Measurements from ENCODE around the gene RALGAPB.

RALGAPB gene

DNA sequence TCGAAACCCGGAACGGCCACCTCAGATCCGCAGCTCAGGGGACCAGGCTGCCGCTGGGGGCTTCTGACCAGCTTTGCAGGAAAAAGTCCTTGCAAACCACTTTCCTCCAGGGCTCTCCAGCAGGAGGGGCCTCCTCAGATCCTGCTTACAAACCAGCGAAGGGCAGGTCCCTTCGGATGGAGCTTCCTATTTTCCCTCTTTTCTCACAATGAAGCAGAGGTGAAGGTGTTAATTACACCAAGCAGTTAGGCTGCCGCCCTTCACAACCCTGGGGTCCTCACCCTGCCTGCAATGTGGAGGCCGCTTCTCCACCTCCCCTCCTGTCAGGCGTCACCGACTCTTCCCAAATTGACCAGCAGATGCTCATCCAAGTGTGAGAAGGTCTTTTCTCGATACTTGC, 134.7 kb downstream of the RALGAPB start:
- peaks cover 0 to 4% (median 0%) of the 10 kb centered on the region in 5 experiments for H3K9me3 ChIP-seq (ENCODE audit: control extremely low read depth in 1 of 5, control insufficient read depth in 4 of 5, insufficient read depth in 2 of 5, low read depth in 1 of 5, low read length in 4 of 5)
- POLR2A ChIA-PET: no interaction called here
- CTCF ChIA-PET: no interaction called here
- H3K36me3 ChIP-seq (ENCODE audit: control insufficient read depth in 4 of 4, insufficient read depth in 4 of 4, low read length in 3 of 4): no peaks in the 10 kb centered on the region
- 49% methylated on average over 12 of the region's 12 CpGs for WGBS (ENCODE audit: insufficient coverage)
- DNase-seq: no peak
- H3K4me1 ChIP-seq (ENCODE audit: control extremely low read depth in 1 of 4, control insufficient read depth in 4 of 4, insufficient read depth in 4 of 4, low read length in 3 of 4): no peaks in the 10 kb centered on the region
- peaks cover 17 to 54% (median 22%) of the 10 kb centered on the region in 5 experiments for H3K27me3 ChIP-seq (replicated peaks in 2 of 5; ENCODE audit: control insufficient read depth in 4 of 5, insufficient read depth in 5 of 5, low read length in 4 of 5)
- no peak overlapping the region for H3K27ac ChIP-seq (ENCODE audit: insufficient read depth in 1 of 2, low read depth in 1 of 2, low read length in 2 of 2, poor library complexity in 1 of 2, severe bottlenecking in 2 of 2)
- H3K4me3 ChIP-seq (ENCODE audit: control insufficient read depth in 1 of 7, extremely low read depth in 1 of 7, insufficient read depth in 4 of 7, low read depth in 2 of 7, low read length in 6 of 7): no peak overlapping the region

DNA sequence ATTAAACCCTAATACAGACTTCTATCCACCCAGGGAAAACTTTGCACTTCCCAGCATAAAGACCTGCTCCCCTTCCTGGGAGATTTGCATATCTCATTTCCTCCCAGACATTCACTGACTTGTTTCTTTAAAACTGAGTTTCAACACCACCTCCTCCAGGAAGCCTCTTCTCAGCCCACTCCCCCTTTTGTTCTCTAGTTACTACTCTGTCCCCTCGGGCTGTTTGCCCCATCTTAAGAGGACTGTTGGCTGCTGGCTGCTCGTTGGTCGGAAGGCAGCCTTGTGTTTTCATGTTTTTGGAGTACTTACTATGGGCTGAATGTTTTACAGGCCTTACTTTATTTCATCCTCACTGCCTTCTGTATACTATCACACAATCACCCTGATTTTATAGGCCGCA, 135.5 kb downstream of the RALGAPB start:
- CTCF ChIA-PET: no interaction called here
- DNase-seq: no peak
- H3K27ac ChIP-seq (ENCODE audit: insufficient read depth in 1 of 2, low read depth in 1 of 2, low read length in 2 of 2, poor library complexity in 1 of 2, severe bottlenecking in 2 of 2): no peak overlapping the region
- H3K36me3 ChIP-seq (ENCODE audit: control insufficient read depth in 4 of 4, insufficient read depth in 4 of 4, low read length in 3 of 4): no peaks in the 10 kb centered on the region
- no peak overlapping the region for H3K4me3 ChIP-seq (ENCODE audit: control insufficient read depth in 1 of 7, extremely low read depth in 1 of 7, insufficient read depth in 4 of 7, low read depth in 2 of 7, low read length in 6 of 7)
- peaks cover 0 to 4% (median 0%) of the 10 kb centered on the region in 5 experiments for H3K9me3 ChIP-seq (ENCODE audit: control extremely low read depth in 1 of 5, control insufficient read depth in 4 of 5, insufficient read depth in 2 of 5, low read depth in 1 of 5, low read length in 4 of 5)
- peaks cover 13 to 46% (median 20%) of the 10 kb centered on the region in 5 experiments for H3K27me3 ChIP-seq (replicated peaks in 2 of 5; ENCODE audit: control insufficient read depth in 4 of 5, insufficient read depth in 5 of 5, low read length in 4 of 5)
- POLR2A ChIA-PET: no interaction called here
- H3K4me1 ChIP-seq (ENCODE audit: control extremely low read depth in 1 of 4, control insufficient read depth in 4 of 4, insufficient read depth in 4 of 4, low read length in 3 of 4): no peaks in the 10 kb centered on the region
- WGBS (ENCODE audit: insufficient coverage): 88% methylated on average over 3 of the region's 4 CpGs

DNA sequence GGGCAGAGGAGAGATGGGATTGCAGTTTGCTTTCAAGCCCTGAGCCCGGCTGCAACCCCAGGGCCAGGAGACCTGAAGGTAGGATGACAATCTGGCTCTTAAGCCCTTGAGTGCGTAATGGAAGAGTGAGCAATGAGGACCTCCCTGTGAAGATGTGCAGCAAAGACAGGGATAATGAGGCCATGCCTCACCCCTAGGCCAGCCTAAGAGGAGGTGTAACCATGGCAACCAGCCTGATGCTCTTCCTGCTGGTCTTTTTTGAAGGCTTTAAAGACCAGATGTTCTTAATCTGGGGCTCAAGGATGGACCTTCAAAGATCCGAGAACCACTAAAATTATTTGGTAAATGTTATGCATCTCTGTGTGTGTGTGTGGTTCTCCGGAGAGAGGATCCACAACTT, 137.2 kb downstream of the RALGAPB start:
- CTCF ChIA-PET: no interaction called here

DNA sequence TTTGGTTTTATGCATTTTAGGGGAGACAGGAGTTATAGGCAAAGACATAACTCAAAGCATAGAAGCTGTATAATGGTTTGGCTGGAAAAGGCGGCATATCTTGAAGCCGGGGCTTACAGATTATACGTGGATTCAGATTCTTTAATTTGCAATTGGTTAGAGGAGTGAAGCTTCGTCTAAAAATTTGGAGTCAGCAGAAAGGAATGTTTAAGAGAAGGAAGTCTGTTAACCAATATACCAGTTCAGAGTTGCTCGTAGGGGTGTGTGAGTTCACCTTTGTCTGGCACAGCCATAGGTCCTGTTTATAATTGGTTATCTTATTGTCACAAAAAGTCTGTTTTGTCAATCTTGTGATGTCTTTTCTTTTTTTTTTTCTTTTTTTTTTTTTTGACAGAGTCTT, 137.9 kb downstream of the RALGAPB start:
- ChIA-PET POLR2A (no interaction called here), CTCF (no interaction called here)
- no peak overlapping the region for H3K4me3 ChIP-seq (ENCODE audit: control insufficient read depth in 1 of 7, extremely low read depth in 1 of 7, insufficient read depth in 4 of 7, low read depth in 2 of 7, low read length in 6 of 7)
- no peak overlapping the region for H3K27ac ChIP-seq (ENCODE audit: insufficient read depth in 1 of 2, low read depth in 1 of 2, low read length in 2 of 2, poor library complexity in 1 of 2, severe bottlenecking in 2 of 2)
- H3K36me3 ChIP-seq (ENCODE audit: control insufficient read depth in 4 of 4, insufficient read depth in 4 of 4, low read length in 3 of 4): no peaks in the 10 kb centered on the region
- 82% methylated on average over 2 of the region's 5 CpGs for WGBS (ENCODE audit: insufficient coverage)
- H3K27me3 ChIP-seq (replicated peaks in 2 of 5; ENCODE audit: control insufficient read depth in 4 of 5, insufficient read depth in 5 of 5, low read length in 4 of 5): peaks cover 11 to 41% (median 11%) of the 10 kb centered on the region in 5 experiments
- DNase-seq: no peak
- H3K4me1 ChIP-seq (ENCODE audit: control extremely low read depth in 1 of 4, control insufficient read depth in 4 of 4, insufficient read depth in 4 of 4, low read length in 3 of 4): no peaks in the 10 kb centered on the region
- H3K9me3 ChIP-seq (ENCODE audit: control extremely low read depth in 1 of 5, control insufficient read depth in 4 of 5, insufficient read depth in 2 of 5, low read depth in 1 of 5, low read length in 4 of 5): peaks cover 0 to 4% (median 0%) of the 10 kb centered on the region in 5 experiments

More for the DNA sequence above, 137.2 kb downstream of the RALGAPB start:
- H3K4me3 ChIP-seq (ENCODE audit: control insufficient read depth in 1 of 7, extremely low read depth in 1 of 7, insufficient read depth in 4 of 7, low read depth in 2 of 7, low read length in 6 of 7): no peak overlapping the region
- DNase-seq: no peak
- H3K9me3 ChIP-seq (ENCODE audit: control extremely low read depth in 1 of 5, control insufficient read depth in 4 of 5, insufficient read depth in 2 of 5, low read depth in 1 of 5, low read length in 4 of 5): peaks cover 0 to 4% (median 0%) of the 10 kb centered on the region in 5 experiments
- H3K27ac ChIP-seq (ENCODE audit: insufficient read depth in 1 of 2, low read depth in 1 of 2, low read length in 2 of 2, poor library complexity in 1 of 2, severe bottlenecking in 2 of 2): no peak overlapping the region
- H3K4me1 ChIP-seq (ENCODE audit: control extremely low read depth in 1 of 4, control insufficient read depth in 4 of 4, insufficient read depth in 4 of 4, low read length in 3 of 4): no peaks in the 10 kb centered on the region
- H3K27me3 ChIP-seq (replicated peaks in 2 of 5; ENCODE audit: control insufficient read depth in 4 of 5, insufficient read depth in 5 of 5, low read length in 4 of 5): peaks cover 11 to 44% (median 17%) of the 10 kb centered on the region in 5 experiments
- H3K36me3 ChIP-seq (ENCODE audit: control insufficient read depth in 4 of 4, insufficient read depth in 4 of 4, low read length in 3 of 4): no peaks in the 10 kb centered on the region
- POLR2A ChIA-PET: no interaction called here
- 89% methylated on average over 2 of the region's 4 CpGs for WGBS (ENCODE audit: insufficient coverage)

DNA sequence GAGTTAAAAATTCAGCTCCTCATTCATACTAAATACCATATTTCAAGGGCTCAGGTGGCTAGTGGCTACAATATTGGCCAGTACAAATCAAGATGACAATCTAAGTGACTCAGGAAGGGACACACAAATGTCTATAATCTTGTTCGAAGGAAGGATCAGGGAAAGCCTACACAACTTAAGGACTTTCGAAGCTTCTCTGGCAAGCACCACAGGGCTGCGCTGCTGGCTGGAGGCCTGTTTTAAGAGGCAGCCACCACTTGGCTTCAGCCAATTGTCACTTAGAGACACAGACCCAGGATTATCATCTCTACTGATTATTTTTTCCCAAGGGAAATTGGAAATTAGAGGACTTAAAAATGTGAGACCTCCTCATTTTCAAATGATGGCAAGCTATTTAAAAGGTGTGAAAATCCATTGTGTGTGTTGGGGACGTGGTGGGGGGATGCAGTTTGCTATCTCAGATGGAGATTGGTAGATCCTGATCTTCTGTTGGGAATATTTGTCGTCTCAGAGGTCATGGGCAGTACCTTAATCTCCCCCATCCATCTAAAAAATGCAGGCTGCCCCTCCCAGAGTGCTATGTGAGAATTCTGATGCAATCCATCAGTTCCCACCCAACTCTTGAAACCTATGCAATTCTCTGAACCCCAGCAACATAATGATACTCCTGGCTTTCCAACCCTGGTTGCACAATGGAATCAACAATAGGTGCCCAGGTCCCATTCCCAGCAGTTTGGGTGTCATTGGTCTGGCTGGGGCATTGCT, 140.3 kb downstream of the RALGAPB start:
- CTCF ChIA-PET: no interaction called here
- H3K4me3 ChIP-seq (ENCODE audit: control insufficient read depth in 1 of 7, extremely low read depth in 1 of 7, insufficient read depth in 4 of 7, low read depth in 2 of 7, low read length in 6 of 7): no peak overlapping the region
- no peak overlapping the region for H3K27ac ChIP-seq (ENCODE audit: insufficient read depth in 1 of 2, low read depth in 1 of 2, low read length in 2 of 2, poor library complexity in 1 of 2, severe bottlenecking in 2 of 2)
- H3K9me3 ChIP-seq (ENCODE audit: control extremely low read depth in 1 of 5, control insufficient read depth in 4 of 5, insufficient read depth in 2 of 5, low read depth in 1 of 5, low read length in 4 of 5): peaks cover 0 to 4% (median 0%) of the 10 kb centered on the region in 5 experiments
- POLR2A ChIA-PET: interaction anchor here (1.5 kb wide), 1 partner anchor 9 kb away, joined by 3 read pairs; no protein-coding TSS in a partner anchor
- WGBS (ENCODE audit: insufficient coverage): 80% methylated on average over 1 of the region's 5 CpGs
- no peak for DNase-seq
- H3K27me3 ChIP-seq (replicated peaks in 2 of 5; ENCODE audit: control insufficient read depth in 4 of 5, insufficient read depth in 5 of 5, low read length in 4 of 5): peaks cover 2 to 31% (median 11%) of the 10 kb centered on the region in 5 experiments
- H3K4me1 ChIP-seq (ENCODE audit: control extremely low read depth in 1 of 4, control insufficient read depth in 4 of 4, insufficient read depth in 4 of 4, low read length in 3 of 4): no peaks in the 10 kb centered on the region
- H3K36me3 ChIP-seq (ENCODE audit: control insufficient read depth in 4 of 4, insufficient read depth in 4 of 4, low read length in 3 of 4): no peaks in the 10 kb centered on the region

DNA sequence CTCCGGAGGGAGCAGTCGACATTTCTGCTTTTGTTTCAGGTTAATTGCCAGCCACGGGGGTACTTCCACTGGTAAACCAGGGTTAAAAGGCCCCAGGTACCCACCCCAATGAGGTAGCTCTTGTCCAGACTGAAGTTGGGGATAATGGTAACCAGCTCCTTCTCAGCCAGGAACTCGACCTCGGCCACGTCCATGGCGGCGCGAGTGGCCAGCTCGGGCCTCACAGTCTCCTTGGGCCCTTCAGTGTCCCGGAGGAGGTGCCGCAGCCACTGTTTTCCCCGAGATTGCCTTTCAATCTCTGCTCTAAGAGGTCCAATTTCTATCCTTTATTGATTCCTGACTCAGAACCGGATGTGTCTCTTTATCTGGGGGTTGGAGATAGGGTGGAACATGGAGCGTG, 142.6 kb downstream of the RALGAPB start:
- no peak overlapping the region for H3K27ac ChIP-seq (ENCODE audit: insufficient read depth in 1 of 2, low read depth in 1 of 2, low read length in 2 of 2, poor library complexity in 1 of 2, severe bottlenecking in 2 of 2)
- no peaks in the 10 kb centered on the region for H3K36me3 ChIP-seq (ENCODE audit: control insufficient read depth in 4 of 4, insufficient read depth in 4 of 4, low read length in 3 of 4)
- DNase-seq: no peak
- 92% methylated on average over 15 of the region's 15 CpGs for WGBS (ENCODE audit: insufficient coverage)
- no peaks in the 10 kb centered on the region for H3K9me3 ChIP-seq (ENCODE audit: control extremely low read depth in 1 of 5, control insufficient read depth in 4 of 5, insufficient read depth in 2 of 5, low read depth in 1 of 5, low read length in 4 of 5)
- CTCF ChIA-PET: no interaction called here
- H3K27me3 ChIP-seq (replicated peaks in 2 of 5; ENCODE audit: control insufficient read depth in 4 of 5, insufficient read depth in 5 of 5, low read length in 4 of 5): peaks cover 0 to 47% (median 13%) of the 10 kb centered on the region in 5 experiments
- no peak overlapping the region for H3K4me3 ChIP-seq (ENCODE audit: control insufficient read depth in 1 of 7, extremely low read depth in 1 of 7, insufficient read depth in 4 of 7, low read depth in 2 of 7, low read length in 6 of 7)
- POLR2A ChIA-PET: no interaction called here
- no peaks in the 10 kb centered on the region for H3K4me1 ChIP-seq (ENCODE audit: control extremely low read depth in 1 of 4, control insufficient read depth in 4 of 4, insufficient read depth in 4 of 4, low read length in 3 of 4)

DNA sequence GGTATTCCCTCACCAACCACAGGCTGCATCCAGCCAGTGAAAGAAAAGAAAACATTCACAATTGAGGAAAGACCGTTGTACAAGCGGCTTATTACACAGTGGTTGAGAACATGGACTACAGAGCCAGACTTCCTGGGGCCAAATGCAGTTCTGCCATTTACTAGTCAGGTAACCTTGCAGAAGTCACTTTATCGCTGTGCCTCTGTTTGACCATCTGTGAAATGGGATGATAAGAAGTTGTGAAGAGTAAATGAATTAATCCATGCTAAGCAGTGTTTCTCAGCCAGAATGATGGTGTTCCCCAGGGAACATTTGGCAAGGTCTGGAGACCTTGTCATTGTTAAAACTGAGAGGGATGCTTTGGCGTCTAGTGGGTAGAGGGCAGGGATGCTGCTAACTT, 143.8 kb downstream of the RALGAPB start:
- Histone ChIP-seq H3K4me3 (ENCODE audit: control insufficient read depth in 1 of 7, extremely low read depth in 1 of 7, insufficient read depth in 4 of 7, low read depth in 2 of 7, low read length in 6 of 7) (no peak overlapping the region), H3K4me1 (ENCODE audit: control extremely low read depth in 1 of 4, control insufficient read depth in 4 of 4, insufficient read depth in 4 of 4, low read length in 3 of 4) (no peaks in the 10 kb centered on the region), H3K27ac (ENCODE audit: insufficient read depth in 1 of 2, low read depth in 1 of 2, low read length in 2 of 2, poor library complexity in 1 of 2, severe bottlenecking in 2 of 2) (no peak overlapping the region), H3K36me3 (ENCODE audit: control insufficient read depth in 4 of 4, insufficient read depth in 4 of 4, low read length in 3 of 4) (no peaks in the 10 kb centered on the region), H3K9me3 (ENCODE audit: control extremely low read depth in 1 of 5, control insufficient read depth in 4 of 5, insufficient read depth in 2 of 5, low read depth in 1 of 5, low read length in 4 of 5) (no peaks in the 10 kb centered on the region), H3K27me3 (replicated peaks in 2 of 5; ENCODE audit: control insufficient read depth in 4 of 5, insufficient read depth in 5 of 5, low read length in 4 of 5) (peaks cover 0 to 58% (median 14%) of the 10 kb centered on the region in 5 experiments)
- 95% methylated on average over 3 of the region's 4 CpGs for WGBS (ENCODE audit: insufficient coverage)
- no peak for DNase-seq
- CTCF ChIA-PET: no interaction called here
- POLR2A ChIA-PET: no interaction called here

Data from common myeloid progenitor, CD34-positive (primary cell).